HG02943 (cell line): ENCODE data around the gene TCF7L1.
"Not testable (repeated sequence)": the region's sequence is repeated elsewhere in the genome, so short reads cannot be mapped to it uniquely, and the experiment has no call there.

ENCODE experiments used
- ATAC-seq: cut with Tn5 transposase; IDR thresholded peaks from one replicate; pipeline ENCODE4 v1.9.1; 2021; ENCODE audit warnings: mild to moderate bottlenecking, low read depth, moderate library complexity; ENCODE audit not compliant: unreplicated experiment

Gene TCF7L1

GRCh38 chr2:85309699-85310321 is 176.6 kb downstream of the TCF7L1 start:
- no peak for ATAC-seq

- no peak for ATAC-seq
These were observed 177.1 kb downstream of the TCF7L1 start for GRCh38 chr2:85310330-85310729.

GRCh38 chr2:85312404-85312803 is 179.2 kb downstream of the TCF7L1 start:
- no peak for ATAC-seq

GRCh38 chr2:85314884-85315242 is 181.7 kb downstream of the TCF7L1 start:
- ATAC-seq, result no peak

GRCh38 chr2:85315921-85316320 is 182.7 kb downstream of the TCF7L1 start:
- not testable (repeated sequence) for ATAC-seq

- no peak for ATAC-seq
These were observed 185.3 kb downstream of the TCF7L1 start for GRCh38 chr2:85318222-85319074.

GRCh38 chr2:85319796-85320195 is 186.6 kb downstream of the TCF7L1 start:
- no peak for ATAC-seq

GRCh38 chr2:85323351-85323987 is 190.3 kb downstream of the TCF7L1 start:
- ATAC-seq, result no peak

- not testable (repeated sequence) for ATAC-seq
These were observed 190.8 kb downstream of the TCF7L1 start for GRCh38 chr2:85323988-85324367.

- no peak for ATAC-seq
These were observed 191.7 kb downstream of the TCF7L1 start for GRCh38 chr2:85324639-85325465.

GRCh38 chr2:85325466-85325811 is 192.2 kb downstream of the TCF7L1 start:
- ATAC-seq, result no peak

- no peak for ATAC-seq
These were observed 193.4 kb downstream of the TCF7L1 start for GRCh38 chr2:85326406-85327159.

- peak; percentile 43 for ATAC-seq
These were observed 194.1 kb downstream of the TCF7L1 start for GRCh38 chr2:85327160-85327821.

- peak; percentile 89 for ATAC-seq
These were observed 194.8 kb downstream of the TCF7L1 start, which contains the start of gene TGOLN2 for GRCh38 chr2:85327822-85328617. Gene TGOLN2, minus strand, starts transcription at chr2:85327989. Its CDS starts 27 bp downstream, at chr2:85327962.

- ATAC-seq, result no peak
These were observed 196.0 kb downstream of the TCF7L1 start for GRCh38 chr2:85329181-85329651.

- ATAC-seq, result not testable (repeated sequence)
These were observed 196.5 kb downstream of the TCF7L1 start for GRCh38 chr2:85329701-85330100.

- no peak for ATAC-seq
These were observed 197.8 kb downstream of the TCF7L1 start for GRCh38 chr2:85330839-85331636.

- ATAC-seq, result not testable (repeated sequence)
These were observed 200.7 kb downstream of the TCF7L1 start for GRCh38 chr2:85333877-85334276.
